Upper lobe of right lung (tissue), 1 donor: ENCODE results near the gene EGLN1. TPM values are rescaled to one million over a fixed set of nuclear protein-coding genes. Genes with fewer than 3 reads are reported as not detected.
A peak's percentile ranks its signal among the peaks of the same experiment; 100 is the strongest.

Experiments used
- ATAC-seq: fragments of 200-7000 bp; cut with Tn5 transposase; one replicate; pipeline ENCODE4 v1.9.1; 2020; ENCODE audit warnings: mild to moderate bottlenecking, moderate library complexity
- DNase-seq: peaks from one replicate; pipeline ENCODE4 v3.0.0-alpha.2; 2020
- H3K27ac ChIP-seq: fragments of 200-600 bp; one replicate; pipeline ENCODE4 v1.8.0; 2022
- H3K27me3 ChIP-seq: fragments of 200-600 bp; one replicate; pipeline ENCODE4 v1.8.0; 2022; ENCODE audit warnings: mild to moderate bottlenecking
- H3K36me3 ChIP-seq: fragments of 200-600 bp; one replicate; pipeline ENCODE4 v1.8.0; 2022
- H3K4me1 ChIP-seq: fragments of 200-600 bp; one replicate; pipeline ENCODE4 v1.8.0; 2022
- H3K4me3 ChIP-seq: fragments of 200-600 bp; one replicate; pipeline ENCODE4 v1.8.0; 2022; ENCODE audit warnings: mild to moderate bottlenecking
- H3K9me3 ChIP-seq: fragments of 200-600 bp; one replicate; pipeline ENCODE4 v1.8.0; 2022
- intact Hi-C: fragments of 100-400 bp; cut with DNase I; formaldehyde crosslinking; loops from one replicate; pipeline ENCODE4 v1.11.0; 2022
- total RNA-seq: library from RNA; stranded (reverse); fragmentation: NEBNext Ultra II Directional; extraction: Animal tissue kit (Norgen Biotek cat#: 25700); gene quantifications from one replicate; pipeline ENCODE4 v1.2.1, GENCODE V29; 2021
- TF ChIP-seq, protein P1 (sequence below): fragments of 200-600 bp; IDR thresholded peaks from one replicate; pipeline ENCODE4 v1.8.0; 2022; ENCODE audit warnings: antibody characterized with exemption
- donor health status: DM: no; HTN: yes; CAD: no; lungs with severe emphysema.

EGLN1 gene
- total RNA-seq, 1 donor from 2014 or later, result 23.5 TPM

DNA sequence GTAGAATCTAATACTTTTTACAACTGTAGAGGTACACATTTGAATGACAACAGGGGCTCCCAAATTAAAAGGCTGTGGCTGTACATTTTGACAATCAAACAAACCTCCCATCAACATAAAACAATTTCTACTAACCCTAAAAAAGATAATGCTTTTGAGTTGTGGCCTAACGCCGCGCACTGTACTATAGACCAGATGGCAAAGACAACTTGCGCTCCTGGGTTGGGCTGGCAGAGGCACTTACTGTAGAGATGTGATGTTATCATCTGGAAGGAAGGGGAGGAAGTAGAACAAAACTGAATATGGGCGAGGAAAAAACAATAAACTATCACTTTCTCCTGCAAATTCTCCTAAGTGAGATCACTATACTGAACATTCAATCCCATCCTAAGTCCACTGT, 57.9 kb downstream of the EGLN1 start:
- Histone ChIP-seq H3K36me3 (peaks cover 27% of the 10 kb centered on the region), H3K27ac (no peak overlapping the region), H3K4me1 (no peaks in the 10 kb centered on the region), H3K4me3 (no peak overlapping the region), H3K27me3 (no peaks in the 10 kb centered on the region), H3K9me3 (no peaks in the 10 kb centered on the region)
- TF ChIP-seq, protein P1, sequence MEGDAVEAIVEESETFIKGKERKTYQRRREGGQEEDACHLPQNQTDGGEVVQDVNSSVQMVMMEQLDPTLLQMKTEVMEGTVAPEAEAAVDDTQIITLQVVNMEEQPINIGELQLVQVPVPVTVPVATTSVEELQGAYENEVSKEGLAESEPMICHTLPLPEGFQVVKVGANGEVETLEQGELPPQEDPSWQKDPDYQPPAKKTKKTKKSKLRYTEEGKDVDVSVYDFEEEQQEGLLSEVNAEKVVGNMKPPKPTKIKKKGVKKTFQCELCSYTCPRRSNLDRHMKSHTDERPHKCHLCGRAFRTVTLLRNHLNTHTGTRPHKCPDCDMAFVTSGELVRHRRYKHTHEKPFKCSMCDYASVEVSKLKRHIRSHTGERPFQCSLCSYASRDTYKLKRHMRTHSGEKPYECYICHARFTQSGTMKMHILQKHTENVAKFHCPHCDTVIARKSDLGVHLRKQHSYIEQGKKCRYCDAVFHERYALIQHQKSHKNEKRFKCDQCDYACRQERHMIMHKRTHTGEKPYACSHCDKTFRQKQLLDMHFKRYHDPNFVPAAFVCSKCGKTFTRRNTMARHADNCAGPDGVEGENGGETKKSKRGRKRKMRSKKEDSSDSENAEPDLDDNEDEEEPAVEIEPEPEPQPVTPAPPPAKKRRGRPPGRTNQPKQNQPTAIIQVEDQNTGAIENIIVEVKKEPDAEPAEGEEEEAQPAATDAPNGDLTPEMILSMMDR, result no peak
- intact Hi-C loops, result no loop called here
- DNase-seq (no peak), ATAC-seq (no peak)

DNA sequence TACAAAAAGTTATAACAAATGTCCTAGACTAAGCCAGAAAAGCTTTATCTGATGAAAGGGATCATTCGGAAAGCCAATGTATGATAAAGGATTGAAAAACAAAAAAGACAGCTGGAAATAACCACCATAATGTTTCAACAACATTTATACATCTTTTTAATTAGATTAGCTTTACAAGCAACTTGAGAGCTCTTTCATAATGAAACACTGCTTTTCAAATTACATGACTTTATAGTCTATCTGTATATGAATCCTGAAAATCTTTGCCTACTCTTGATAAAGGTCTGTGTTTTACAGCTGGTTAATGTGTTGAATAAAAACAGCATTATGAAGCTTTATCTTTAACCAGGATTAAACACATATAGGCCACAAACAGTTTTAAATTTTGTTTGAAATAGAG, 58.5 kb downstream of the EGLN1 start:
- Histone ChIP-seq H3K4me1 (no peaks in the 10 kb centered on the region), H3K9me3 (no peaks in the 10 kb centered on the region), H3K27me3 (no peaks in the 10 kb centered on the region), H3K27ac (no peak overlapping the region), H3K4me3 (no peak overlapping the region), H3K36me3 (peaks cover 23% of the 10 kb centered on the region)
- ATAC-seq (no peak), DNase-seq (no peak)
- intact Hi-C loops, result no loop called here
- TF ChIP-seq, protein P1, result no peak

DNA sequence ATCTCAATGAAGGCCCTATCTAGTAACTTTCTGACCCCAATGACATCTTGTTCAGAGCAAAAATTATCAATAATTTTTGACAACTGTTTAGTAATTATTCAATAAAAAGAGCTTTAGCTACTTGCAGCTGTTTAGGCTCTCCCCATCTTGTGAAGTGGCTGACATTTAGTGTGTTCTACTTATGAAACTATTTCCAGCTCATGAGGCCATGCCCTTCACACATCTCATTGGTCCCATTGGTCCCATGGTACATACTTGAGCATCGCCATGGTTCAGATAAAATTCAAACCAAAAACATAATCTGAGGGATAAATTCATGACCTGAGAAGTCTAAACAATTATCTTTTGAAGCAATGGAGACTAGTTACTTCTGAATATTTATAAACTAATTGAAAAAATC, 59.8 kb downstream of the EGLN1 start:
- Histone ChIP-seq H3K27ac (no peak overlapping the region), H3K4me3 (no peak overlapping the region), H3K27me3 (no peaks in the 10 kb centered on the region), H3K4me1 (no peaks in the 10 kb centered on the region), H3K36me3 (peaks cover 11% of the 10 kb centered on the region), H3K9me3 (no peaks in the 10 kb centered on the region)
- TF ChIP-seq, protein P1, result no peak
- ATAC-seq (no peak), DNase-seq (no peak)
- intact Hi-C loops, result no loop called here

DNA sequence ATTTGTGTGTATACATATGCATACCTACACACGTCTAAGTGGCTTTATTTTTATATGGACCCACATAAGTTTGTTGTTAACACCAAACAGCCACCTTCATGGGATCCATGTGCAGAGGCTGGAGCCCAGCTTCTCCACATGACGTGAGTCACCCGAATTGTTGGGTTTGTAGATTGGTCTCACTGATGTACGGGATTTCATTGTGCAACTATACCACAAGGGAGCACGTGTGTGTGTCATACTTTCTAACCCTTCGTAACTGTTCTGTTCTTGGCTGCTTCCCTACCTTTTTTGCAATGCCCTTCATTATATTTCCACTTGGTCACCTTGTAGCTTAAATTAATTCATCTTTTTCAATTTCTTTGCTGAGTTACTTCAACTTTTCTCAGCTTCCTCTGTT, 63.0 kb downstream of the EGLN1 start:
- TF ChIP-seq, protein P1, result no peak

DNA sequence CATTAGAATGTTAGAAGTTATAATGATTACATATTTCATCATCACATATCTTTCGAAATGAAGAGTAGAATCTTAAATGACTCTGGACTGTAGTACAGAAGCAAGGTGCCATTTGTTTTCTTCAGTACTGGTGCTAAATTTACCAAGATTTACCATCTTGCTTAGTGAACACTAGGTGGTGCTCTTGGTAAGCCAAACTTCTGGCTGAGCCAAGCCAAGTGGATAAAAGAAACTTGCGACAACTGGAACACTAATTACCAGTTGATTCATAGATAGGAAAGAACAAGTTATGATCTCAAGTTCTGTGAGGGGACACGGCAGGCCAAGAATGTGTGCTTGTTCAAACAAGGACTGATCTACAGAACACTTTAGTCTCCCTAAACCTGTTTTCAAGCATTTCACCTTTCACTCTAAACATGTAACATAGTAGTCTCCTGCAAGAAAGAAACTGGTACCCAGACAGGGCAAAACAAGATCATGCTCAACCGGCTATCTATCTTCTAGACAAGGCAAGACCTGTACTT, 64.2 kb downstream of the EGLN1 start:
- no peaks in the 10 kb centered on the region for H3K4me1 ChIP-seq
- ATAC-seq, result peak; percentile 93
- no peaks in the 10 kb centered on the region for H3K9me3 ChIP-seq
- no peak overlapping the region for H3K4me3 ChIP-seq
- no peak overlapping the region for H3K27ac ChIP-seq
- peaks cover 6% of the 10 kb centered on the region for H3K36me3 ChIP-seq
- H3K27me3 ChIP-seq, result no peaks in the 10 kb centered on the region
- intact Hi-C loops, result loop anchor here (5.0 kb wide), 1 partner anchor 244 kb away; no protein-coding TSS in a partner anchor
- TF ChIP-seq, protein P1, result peak; percentile 78
- no peak for DNase-seq

More for the DNA sequence above, 63.0 kb downstream of the EGLN1 start:
- Histone ChIP-seq H3K9me3 (no peaks in the 10 kb centered on the region), H3K36me3 (no peaks in the 10 kb centered on the region), H3K27ac (no peak overlapping the region), H3K4me3 (no peak overlapping the region), H3K27me3 (no peaks in the 10 kb centered on the region), H3K4me1 (no peaks in the 10 kb centered on the region)
- DNase-seq (no peak), ATAC-seq (peak; percentile 81)
- intact Hi-C loops, result loop anchor here (5.0 kb wide), 1 partner anchor 243 kb away; no protein-coding TSS in a partner anchor
